A549 (cell line): ENCODE measurements around the gene DIO3.

ENCODE experiments used
- CTCF ChIP-seq: fragments of >200 bp; sonication (Bioruptor Twin); formaldehyde crosslinking; IDR thresholded peaks from 3 replicates; pipeline ENCODE4 v1.5.1; 2016
- EP300 ChIP-seq, 2 experiments: fragments of >200 bp; sonication (Bioruptor Twin); formaldehyde crosslinking; IDR thresholded peaks; 2 replicates in 1 of 2; 3 replicates in 1 of 2; pipeline ENCODE4 v1.6.1; 2016 to 2017
- POLR2AphosphoS2 ChIP-seq: conservative IDR thresholded peaks from 2 replicates; pipeline ENCODE4 v1.6.1; 2012; ENCODE audit warnings: low read length, improper control_type of control experiment, inconsistent platforms
- SMC3 ChIP-seq: fragments of >200 bp; sonication (Bioruptor Twin); formaldehyde crosslinking; IDR thresholded peaks from 3 replicates; pipeline ENCODE4 v1.6.1; 2018; ENCODE audit warnings: inconsistent platforms
- TF ChIP-seq, protein P1 (sequence below): IDR thresholded peaks from 2 replicates; pipeline ENCODE4 v1.6.1; 2012

DNA sequence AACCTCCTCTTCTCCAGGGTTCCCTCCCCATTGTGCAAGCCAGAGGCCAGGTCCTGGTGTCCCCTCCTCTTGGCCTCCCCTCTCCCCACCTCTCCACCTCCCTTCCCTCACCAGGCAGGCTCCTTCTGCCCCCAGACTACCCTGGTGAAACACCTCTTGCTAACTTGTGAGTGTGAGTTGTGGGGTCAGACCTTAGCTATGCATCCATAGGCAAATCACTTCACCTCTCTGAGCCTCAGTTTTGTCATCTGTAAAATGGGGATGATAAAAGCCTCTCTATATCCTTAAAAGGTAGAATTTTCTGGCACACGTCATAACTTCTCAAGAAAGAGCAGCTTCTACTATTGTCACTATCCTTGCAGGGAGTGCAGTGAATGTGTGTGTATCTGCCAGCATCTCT is 7.9 kb upstream of the DIO3 start:
- TF ChIP-seq EP300 (IDR thresholded peaks at IDR 0.05): no peak
- TF ChIP-seq CTCF: no peak
- TF ChIP-seq, protein P1, sequence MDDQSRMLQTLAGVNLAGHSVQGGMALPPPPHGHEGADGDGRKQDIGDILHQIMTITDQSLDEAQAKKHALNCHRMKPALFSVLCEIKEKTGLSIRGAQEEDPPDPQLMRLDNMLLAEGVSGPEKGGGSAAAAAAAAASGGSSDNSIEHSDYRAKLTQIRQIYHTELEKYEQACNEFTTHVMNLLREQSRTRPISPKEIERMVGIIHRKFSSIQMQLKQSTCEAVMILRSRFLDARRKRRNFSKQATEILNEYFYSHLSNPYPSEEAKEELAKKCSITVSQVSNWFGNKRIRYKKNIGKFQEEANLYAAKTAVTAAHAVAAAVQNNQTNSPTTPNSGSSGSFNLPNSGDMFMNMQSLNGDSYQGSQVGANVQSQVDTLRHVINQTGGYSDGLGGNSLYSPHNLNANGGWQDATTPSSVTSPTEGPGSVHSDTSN: no peak
- TF ChIP-seq POLR2AphosphoS2: no peak
- TF ChIP-seq SMC3: no peak
